HepG2 (cell line): ENCODE results near the gene SIGLEC9. TPM values are rescaled to one million over a fixed set of nuclear protein-coding genes. Genes with fewer than 3 reads are reported as not detected.

Experiments used
- ATAC-seq: fragments of 200-7000 bp; cut with Tn5 transposase; 3 replicates; pipeline ENCODE4 v1.9.1; 2020; ENCODE audit warnings: mild to moderate bottlenecking, moderate library complexity
- BruUV-seq: library from RNA; stranded (reverse); fragments of 400-500 nt; replicated peaks from 2 replicates; lab custom pipeline; 2021; lab: Mats Ljungman, UMichigan
- CTCF ChIA-PET: fragments of 300-600 bp; formaldehyde crosslinking; extraction: SDS; loops from one replicate; lab custom pipeline; 2021; ENCODE audit warnings: low total read pairs, inconsistent platforms, low intra/inter-chr PET ratio; lab: Yijun Ruan, JAX
- POLR2A ChIA-PET: fragments of 350-600 bp; sonication (Branson Sonifier 250); formaldehyde crosslinking; loops from one replicate; lab custom pipeline; 2020; ENCODE audit warnings: antibody characterized with exemption, inconsistent platforms; lab: Yijun Ruan, JAX
- DNase-seq: peaks from one replicate; pipeline ENCODE4 v3.0.0-alpha.2; 2015; ENCODE audit warnings: low spot score
- FAIRE-seq: peaks from 3 replicates; lab custom pipeline; 2011; peaks lifted over from hg19 to GRCh38; lab: Jason Lieb, UNC
- H2AFZ ChIP-seq: one replicate; pipeline ENCODE4 v1.6.1; 2011; ENCODE audit warnings: low read length, inconsistent platforms
- H3K27ac ChIP-seq: fragments of 300-600 bp; 3 replicates; pipeline ENCODE4 v1.8.0; 2011; ENCODE audit warnings: mixed run types, mild to moderate bottlenecking, mixed read lengths, low read length, inconsistent platforms; ENCODE audit not compliant: insufficient read depth; ENCODE audit errors: extremely low read length
- H3K27me3 ChIP-seq, 2 experiments: fragments of 200-600 bp in 1 of 2; 2 replicates in 1 of 2; 3 replicates in 1 of 2; pipeline versions ENCODE4 v1.6.0 to v1.8.0; 2011; ENCODE audit warnings: low read length in 2 of 2, mild to moderate bottlenecking in 2 of 2, moderate library complexity in 2 of 2, inconsistent platforms in 1 of 2; ENCODE audit not compliant: insufficient read depth in 2 of 2, control insufficient read depth in 1 of 2
- H3K36me3 ChIP-seq, 2 experiments: fragments of 200-600 bp in 1 of 2; replicated peaks in 1 of 2; 2 replicates in 1 of 2; 3 replicates in 1 of 2; pipeline versions ENCODE4 v1.5.1 to v1.8.0; 2011; ENCODE audit warnings: low read length in 2 of 2, inconsistent platforms in 1 of 2; ENCODE audit not compliant: insufficient read depth in 2 of 2, control insufficient read depth in 1 of 2
- H3K4me1 ChIP-seq: 2 replicates; pipeline ENCODE4 v1.5.1; 2012; ENCODE audit warnings: low read length, inconsistent platforms; ENCODE audit not compliant: insufficient read depth
- H3K4me2 ChIP-seq: 2 replicates; pipeline ENCODE4 v1.6.0; 2011; ENCODE audit warnings: low read depth, low read length, inconsistent platforms
- H3K4me3 ChIP-seq, 3 experiments: fragments of 200-600 bp in 1 of 3; sonication (generic), shearing (Covaris generic) in 1 of 3; replicated peaks in 1 of 3; 2 replicates each; pipeline ENCODE4 v1.5.1; 2011 to 2016; ENCODE audit warnings: low read length in 3 of 3, inconsistent platforms in 2 of 3, low read depth in 2 of 3, mild to moderate bottlenecking in 2 of 3, control low read depth in 1 of 3, mixed read lengths in 1 of 3; ENCODE audit not compliant: insufficient read depth in 1 of 3
- H3K79me2 ChIP-seq: one replicate; pipeline ENCODE4 v1.6.1; 2011; ENCODE audit warnings: low read length, inconsistent platforms; ENCODE audit not compliant: insufficient read depth
- H3K9ac ChIP-seq: 2 replicates; pipeline ENCODE4 v1.6.0; 2011; ENCODE audit warnings: mild to moderate bottlenecking, low read depth, low read length, inconsistent platforms; ENCODE audit not compliant: insufficient read depth
- H3K9me3 ChIP-seq: 2 replicates; pipeline ENCODE4 v1.5.1; 2012; ENCODE audit warnings: mild to moderate bottlenecking, low read length
- H4K20me1 ChIP-seq: 2 replicates; pipeline ENCODE4 v1.6.0; 2011; ENCODE audit warnings: inconsistent platforms, mild to moderate bottlenecking, low read length, moderate library complexity; ENCODE audit not compliant: insufficient read depth
- EEA1 ChIP-seq: sonication (generic); formaldehyde crosslinking; IDR thresholded peaks from 2 replicates; pipeline ENCODE4 v1.5.1; 2020; ENCODE audit warnings: mild to moderate bottlenecking, missing genetic modification reagents, borderline replicate concordance
- ELF3 ChIP-seq: IDR thresholded peaks from 2 replicates; pipeline ENCODE4 v1.6.1; 2016; ENCODE audit warnings: missing genetic modification reagents, missing compliant biosample characterization
- GATA4 ChIP-seq: sonication (generic); IDR thresholded peaks from 2 replicates; pipeline ENCODE4 v1.6.1; 2016; ENCODE audit warnings: antibody characterized with exemption, low read depth, borderline replicate concordance
- HHEX ChIP-seq: IDR thresholded peaks from 2 replicates; pipeline ENCODE4 v1.6.1; 2016; ENCODE audit warnings: control low read depth
- IRF2 ChIP-seq: IDR thresholded peaks from 2 replicates; pipeline ENCODE4 v1.6.1; 2018; ENCODE audit warnings: missing genetic modification reagents, missing compliant biosample characterization
- KLF11 ChIP-seq: IDR thresholded peaks from 2 replicates; pipeline ENCODE4 v1.6.1; 2016; ENCODE audit warnings: missing compliant biosample characterization
- RCOR2 ChIP-seq: IDR thresholded peaks from 2 replicates; pipeline ENCODE4 v1.6.1; 2016; ENCODE audit warnings: missing biosample characterization, missing genetic modification reagents
- YY1 ChIP-seq: IDR thresholded peaks from 2 replicates; pipeline ENCODE4 v1.6.1; 2011; ENCODE audit warnings: low read length, low read depth, moderate library complexity, mild to moderate bottlenecking; ENCODE audit not compliant: insufficient read depth, insufficient replicate concordance
- ZBTB3 ChIP-seq: sonication (generic); formaldehyde crosslinking; IDR thresholded peaks from 2 replicates; pipeline ENCODE4 v1.4.0; 2020; ENCODE audit warnings: low read depth, mild to moderate bottlenecking, moderate library complexity, missing genetic modification reagents, borderline replicate concordance
- ZFYVE20 ChIP-seq: sonication (generic); formaldehyde crosslinking; IDR thresholded peaks from 2 replicates; pipeline ENCODE4 v1.8.0; 2023; ENCODE audit warnings: low read depth, mild to moderate bottlenecking, moderate library complexity, missing genetic modification reagents, borderline replicate concordance
- ZNF317 ChIP-seq: sonication (generic); formaldehyde crosslinking; IDR thresholded peaks from 2 replicates; pipeline ENCODE4 v1.5.0; 2020; ENCODE audit warnings: mild to moderate bottlenecking, missing genetic modification reagents
- ZNF550 ChIP-seq: sonication (generic); formaldehyde crosslinking; IDR thresholded peaks from 2 replicates; pipeline ENCODE4 v1.4.0; 2020; ENCODE audit warnings: mild to moderate bottlenecking, missing genetic modification reagents, borderline replicate concordance
- ZNF607 ChIP-seq: sonication (generic); formaldehyde crosslinking; IDR thresholded peaks from 2 replicates; pipeline ENCODE4 v1.5.1; 2020; ENCODE audit warnings: missing genetic modification reagents, mild to moderate bottlenecking, borderline replicate concordance
- ZNF788 ChIP-seq: sonication (generic); formaldehyde crosslinking; IDR thresholded peaks from 2 replicates; pipeline ENCODE4 v1.5.0; 2020; ENCODE audit warnings: mild to moderate bottlenecking, missing genetic modification reagents, borderline replicate concordance
- ZNF879 ChIP-seq: sonication (generic); formaldehyde crosslinking; IDR thresholded peaks from 2 replicates; pipeline ENCODE4 v1.8.1; 2023; ENCODE audit warnings: missing genetic modification reagents
- WGBS: methylation state at CpG from one replicate; pipeline ENCODE4 v1.1.6; 2017; ENCODE audit warnings: low lambda C conversion rate; 5-methylcytosine and 5-hydroxymethylcytosine counted together
- in situ Hi-C: cut with HindIII; loops from 2 replicates; pipeline ENCODE4 v1.10.0; 2017; ENCODE audit warnings: low pct_unique_long_range_greater_than_20kb; ENCODE audit not compliant: extremely low pct_ligation_motif_present
- intact Hi-C: fragments of 100-400 bp; cut with micrococcal nuclease; formaldehyde crosslinking; loops from one replicate; pipeline ENCODE4 v1.10.0; 2022; ENCODE audit not compliant: unreplicated experiment
- polyA plus RNA-seq, 8 experiments: library from polyadenylated mRNA; depleted of rRNA in 3 of 8; stranded (reverse) in 7 of 8; unstranded in 1 of 8; fragments of >200 nt; fragmentation: Illumina TruSeq in 4 of 8; extraction: Trizol in 4 of 8; gene quantifications; 2 replicates each; pipeline versions ENCODE4 v1.2.1 to v1.2.3, GENCODE V29; 2011 to 2016; ENCODE audit warnings: low read depth in 4 of 8, missing spikeins in 1 of 8, mixed read lengths in 1 of 8; ENCODE audit not compliant: insufficient read depth in 1 of 8
- total RNA-seq, 5 experiments: library from RNA; depleted of rRNA; stranded (reverse); fragments of >200 nt; fragmentation: Illumina TruSeq; extraction: Trizol; gene quantifications; 2 replicates each; pipeline ENCODE4 v1.2.3, GENCODE V29; 2016; ENCODE audit warnings: low read depth in 1 of 5
- TF ChIP-seq, protein P1 (sequence below): sonication (generic); formaldehyde crosslinking; IDR thresholded peaks from 2 replicates; pipeline ENCODE4 v1.5.1; 2020; ENCODE audit warnings: missing genetic modification reagents, mild to moderate bottlenecking, borderline replicate concordance
- TF ChIP-seq, protein P2 (sequence below): sonication (generic); formaldehyde crosslinking; IDR thresholded peaks from 2 replicates; pipeline ENCODE4 v1.5.1; 2020; ENCODE audit warnings: missing genetic modification reagents, mild to moderate bottlenecking, borderline replicate concordance
- TF ChIP-seq, protein P3 (sequence below): sonication (generic); formaldehyde crosslinking; IDR thresholded peaks from 2 replicates; pipeline ENCODE4 v1.5.0; 2020; ENCODE audit warnings: mild to moderate bottlenecking, missing genetic modification reagents

SIGLEC9 gene
- total and polyA plus RNA-seq, 2 of the 13 experiments (the other 11 are each of a cell fraction or from before 2014, with no cell fraction given) = not detected

DNA sequence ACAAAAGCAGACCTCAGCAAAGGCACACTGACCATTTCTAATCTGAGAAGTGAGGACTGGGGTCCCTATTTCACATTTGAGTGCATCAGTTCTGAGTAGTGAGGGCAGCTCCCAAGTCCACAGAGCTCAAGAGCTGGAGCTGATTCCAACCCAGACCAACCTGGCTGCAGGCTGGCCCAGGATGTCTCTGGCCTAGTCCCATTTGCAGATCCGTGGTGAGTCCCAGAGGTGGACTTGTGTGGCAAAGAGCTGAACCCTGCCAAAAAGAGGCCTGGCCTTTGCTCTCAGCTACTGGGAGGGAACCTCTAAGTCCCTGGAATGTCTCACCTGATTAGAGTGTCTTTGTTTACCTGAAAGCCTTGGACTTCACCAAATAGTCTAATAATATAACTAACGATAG is 32.0 kb downstream of the SIGLEC9 start:
- no peak overlapping the region for H3K9ac ChIP-seq
- ChIA-PET CTCF (no interaction called here), POLR2A (no interaction called here)
- no peak overlapping the region for H3K4me3 ChIP-seq
- no peaks in the 10 kb centered on the region for H3K4me1 ChIP-seq
- H3K4me2 ChIP-seq = no peak overlapping the region
- in situ Hi-C loops = loop anchor here (10.0 kb wide), 1 partner anchor 108 kb away; no protein-coding TSS in a partner anchor
- ATAC-seq (no peak), DNase-seq (no peak), FAIRE-seq (no peak)
- no peaks in the 10 kb centered on the region for H3K9me3 ChIP-seq
- TF ChIP-seq ZNF550 (CRISPR knock-in tag) = no peak
- TF ChIP-seq ZNF788 (CRISPR knock-in tag) = no peak
- TF ChIP-seq ZFYVE20 = no peak
- no peak for TF ChIP-seq YY1
- no peak for TF ChIP-seq EEA1 (CRISPR knock-in tag)
- TF ChIP-seq ZBTB3 (CRISPR knock-in tag) = no peak
- TF ChIP-seq ZNF317 = no peak
- TF ChIP-seq IRF2 (CRISPR knock-in tag) = no peak
- TF ChIP-seq HHEX (CRISPR knock-in tag) = no peak
- TF ChIP-seq, protein P1, sequence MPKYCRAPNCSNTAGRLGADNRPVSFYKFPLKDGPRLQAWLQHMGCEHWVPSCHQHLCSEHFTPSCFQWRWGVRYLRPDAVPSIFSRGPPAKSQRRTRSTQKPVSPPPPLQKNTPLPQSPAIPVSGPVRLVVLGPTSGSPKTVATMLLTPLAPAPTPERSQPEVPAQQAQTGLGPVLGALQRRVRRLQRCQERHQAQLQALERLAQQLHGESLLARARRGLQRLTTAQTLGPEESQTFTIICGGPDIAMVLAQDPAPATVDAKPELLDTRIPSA = no peak
- no peak for TF ChIP-seq RCOR2
- TF ChIP-seq KLF11 (CRISPR knock-in tag) = no peak
- no peak for TF ChIP-seq GATA4
- TF ChIP-seq, protein P2, sequence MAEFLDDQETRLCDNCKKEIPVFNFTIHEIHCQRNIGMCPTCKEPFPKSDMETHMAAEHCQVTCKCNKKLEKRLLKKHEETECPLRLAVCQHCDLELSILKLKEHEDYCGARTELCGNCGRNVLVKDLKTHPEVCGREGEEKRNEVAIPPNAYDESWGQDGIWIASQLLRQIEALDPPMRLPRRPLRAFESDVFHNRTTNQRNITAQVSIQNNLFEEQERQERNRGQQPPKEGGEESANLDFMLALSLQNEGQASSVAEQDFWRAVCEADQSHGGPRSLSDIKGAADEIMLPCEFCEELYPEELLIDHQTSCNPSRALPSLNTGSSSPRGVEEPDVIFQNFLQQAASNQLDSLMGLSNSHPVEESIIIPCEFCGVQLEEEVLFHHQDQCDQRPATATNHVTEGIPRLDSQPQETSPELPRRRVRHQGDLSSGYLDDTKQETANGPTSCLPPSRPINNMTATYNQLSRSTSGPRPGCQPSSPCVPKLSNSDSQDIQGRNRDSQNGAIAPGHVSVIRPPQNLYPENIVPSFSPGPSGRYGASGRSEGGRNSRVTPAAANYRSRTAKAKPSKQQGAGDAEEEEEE (CRISPR knock-in tag) = no peak
- TF ChIP-seq, protein P3, sequence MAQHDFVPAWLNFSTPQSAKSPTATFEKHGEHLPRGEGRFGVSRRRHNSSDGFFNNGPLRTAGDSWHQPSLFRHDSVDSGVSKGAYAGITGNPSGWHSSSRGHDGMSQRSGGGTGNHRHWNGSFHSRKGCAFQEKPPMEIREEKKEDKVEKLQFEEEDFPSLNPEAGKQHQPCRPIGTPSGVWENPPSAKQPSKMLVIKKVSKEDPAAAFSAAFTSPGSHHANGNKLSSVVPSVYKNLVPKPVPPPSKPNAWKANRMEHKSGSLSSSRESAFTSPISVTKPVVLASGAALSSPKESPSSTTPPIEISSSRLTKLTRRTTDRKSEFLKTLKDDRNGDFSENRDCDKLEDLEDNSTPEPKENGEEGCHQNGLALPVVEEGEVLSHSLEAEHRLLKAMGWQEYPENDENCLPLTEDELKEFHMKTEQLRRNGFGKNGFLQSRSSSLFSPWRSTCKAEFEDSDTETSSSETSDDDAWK = no peak
- no peak for TF ChIP-seq ZNF607
- no peak for TF ChIP-seq ELF3 (CRISPR knock-in tag)
- no peak for TF ChIP-seq ZNF879 (CRISPR knock-in tag)
- H3K27ac ChIP-seq = no peak overlapping the region
- H3K27me3 ChIP-seq = peaks cover 2 to 8% of the 10 kb centered on the region in 2 experiments; a peak in 2 of 5 replicates
- H3K36me3 ChIP-seq = no peaks in the 10 kb centered on the region
- WGBS = 0% methylated on average over 1 of the region's 2 CpGs
- no TSS peak for BruUV-seq
- intact Hi-C loops = no loop called here
- H4K20me1 ChIP-seq = no peaks in the 10 kb centered on the region
- H3K79me2 ChIP-seq = no peaks in the 10 kb centered on the region
- H2AFZ ChIP-seq = no peak overlapping the region
